WI38 (cell line): Measurements from ENCODE around the gene DNAJB6.

Experiments
- H3K4me3 ChIP-seq: 2 replicates; pipeline ENCODE4 v1.5.1; 2011; ENCODE audit warnings: low read depth, mild to moderate bottlenecking, control low read depth, low read length
- TF ChIP-seq, protein P1 (sequence below): IDR thresholded peaks from 2 replicates; pipeline ENCODE4 v1.5.1; 2012; ENCODE audit warnings: low read depth, mild to moderate bottlenecking, control low read depth, low read length

Gene DNAJB6

GRCh38 chr7:157418204-157419034 is 81.6 kb downstream of the DNAJB6 start:
- H3K4me3 ChIP-seq, result no peak overlapping the region
- TF ChIP-seq, protein P1, sequence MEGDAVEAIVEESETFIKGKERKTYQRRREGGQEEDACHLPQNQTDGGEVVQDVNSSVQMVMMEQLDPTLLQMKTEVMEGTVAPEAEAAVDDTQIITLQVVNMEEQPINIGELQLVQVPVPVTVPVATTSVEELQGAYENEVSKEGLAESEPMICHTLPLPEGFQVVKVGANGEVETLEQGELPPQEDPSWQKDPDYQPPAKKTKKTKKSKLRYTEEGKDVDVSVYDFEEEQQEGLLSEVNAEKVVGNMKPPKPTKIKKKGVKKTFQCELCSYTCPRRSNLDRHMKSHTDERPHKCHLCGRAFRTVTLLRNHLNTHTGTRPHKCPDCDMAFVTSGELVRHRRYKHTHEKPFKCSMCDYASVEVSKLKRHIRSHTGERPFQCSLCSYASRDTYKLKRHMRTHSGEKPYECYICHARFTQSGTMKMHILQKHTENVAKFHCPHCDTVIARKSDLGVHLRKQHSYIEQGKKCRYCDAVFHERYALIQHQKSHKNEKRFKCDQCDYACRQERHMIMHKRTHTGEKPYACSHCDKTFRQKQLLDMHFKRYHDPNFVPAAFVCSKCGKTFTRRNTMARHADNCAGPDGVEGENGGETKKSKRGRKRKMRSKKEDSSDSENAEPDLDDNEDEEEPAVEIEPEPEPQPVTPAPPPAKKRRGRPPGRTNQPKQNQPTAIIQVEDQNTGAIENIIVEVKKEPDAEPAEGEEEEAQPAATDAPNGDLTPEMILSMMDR, result no peak

GRCh38 chr7:157419035-157419293 is 82.2 kb downstream of the DNAJB6 start:
- TF ChIP-seq, protein P1, result no peak
- no peak overlapping the region for H3K4me3 ChIP-seq

DNA sequence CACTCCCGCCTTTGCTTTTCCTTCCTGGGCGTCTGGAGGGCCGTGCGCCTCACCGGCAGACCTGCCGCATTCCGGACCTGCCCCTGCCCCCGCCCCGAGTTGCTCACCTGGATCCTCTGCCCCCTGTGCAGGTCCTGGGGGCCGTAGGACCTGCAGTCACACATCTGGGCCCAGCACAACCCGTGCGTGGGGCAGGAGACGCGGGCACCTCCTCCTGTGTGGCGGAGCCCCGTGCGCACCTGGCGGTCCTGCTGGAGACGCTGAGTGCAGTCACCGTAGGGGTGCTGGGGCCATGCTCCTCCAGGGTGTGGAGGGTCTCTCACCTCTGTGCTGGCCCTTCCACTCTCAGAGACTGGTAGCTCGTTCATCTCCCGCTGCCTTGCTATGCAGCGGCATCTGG is 85.5 kb downstream of the DNAJB6 start:
- TF ChIP-seq, protein P1, result no peak
- H3K4me3 ChIP-seq, result no peak overlapping the region

- TF ChIP-seq, protein P1, result no peak
- H3K4me3 ChIP-seq, result no peak overlapping the region
Observed at GRCh38 chr7:157423348-157423747, 86.5 kb downstream of the DNAJB6 start.

- H3K4me3 ChIP-seq, result no peak overlapping the region
- TF ChIP-seq, protein P1, result no peak
Observed at GRCh38 chr7:157423886-157424565, 87.2 kb downstream of the DNAJB6 start.

- H3K4me3 ChIP-seq, result no peak overlapping the region
- TF ChIP-seq, protein P1, result no peak
Observed at GRCh38 chr7:157425137-157425731, 88.4 kb downstream of the DNAJB6 start.

GRCh38 chr7:157425761-157426160 is 89.0 kb downstream of the DNAJB6 start:
- TF ChIP-seq, protein P1, result no peak

More at GRCh38 chr7:157425761-157426160, 89.0 kb downstream of the DNAJB6 start:
- no peak overlapping the region for H3K4me3 ChIP-seq
